ENCODE measurements around the gene ABCC1. TPM values are rescaled to one million over a fixed set of nuclear protein-coding genes. Genes with fewer than 3 reads are reported as not detected.

The ABCC1 gene
- total RNA-seq, 1 experiment from 2014 or later = 56.4 TPM

DNA sequence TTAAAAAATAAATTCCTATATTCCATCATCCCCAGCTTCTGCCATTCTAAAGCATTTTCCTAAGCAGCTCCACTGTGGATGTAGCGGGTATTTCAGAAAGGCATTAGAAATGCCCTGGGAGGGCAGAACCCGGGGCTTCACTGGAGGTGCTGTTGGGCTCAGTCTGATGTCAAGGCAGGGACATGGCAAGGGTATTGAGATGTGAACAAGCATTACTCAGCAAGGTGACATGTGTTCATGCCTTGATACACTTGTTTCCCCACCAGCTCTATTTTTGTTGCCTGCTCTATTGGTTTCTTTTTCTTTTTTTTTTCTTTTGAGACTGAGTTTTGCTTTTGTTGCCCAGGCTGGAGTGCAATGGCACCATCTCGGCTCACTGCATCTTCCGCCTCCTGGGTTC is 35.7 kb downstream of the ABCC1 start:
- no peak overlapping the region for H2AFZ ChIP-seq (ENCODE audit: low read length)
- peaks cover 10% of the 10 kb centered on the region; the same call in 1 of the 2 replicates for H3K79me2 ChIP-seq (ENCODE audit: insufficient read depth, low read length)
- peaks cover 38 to 39% (median 39%) of the 10 kb centered on the region in 3 experiments for H3K36me3 Mint-ChIP-seq (ENCODE audit: insufficient read depth in 1 of 3, low read depth in 3 of 3)
- no peaks in the 10 kb centered on the region for H3K27me3 ChIP-seq (ENCODE audit: insufficient read depth, low read length)
- H3K23ac ChIP-seq (ENCODE audit: insufficient read length, low read depth, low read length) = no peak overlapping the region
- no peak for DNase-seq
- H3T11ph ChIP-seq (ENCODE audit: low read length) = no peak overlapping the region
- no peak overlapping the region for H4K5ac ChIP-seq (ENCODE audit: insufficient read length, low read depth, low read length)
- no peak overlapping the region for H2AK5ac ChIP-seq (ENCODE audit: insufficient read length, low read length)
- no peak overlapping the region for H3K14ac ChIP-seq (ENCODE audit: insufficient read depth, low read length)
- H3K79me1 ChIP-seq (ENCODE audit: insufficient read depth, low read depth, low read length, poor library complexity, severe bottlenecking) = no peaks in the 10 kb centered on the region
- peaks cover 4% of the 10 kb centered on the region for H4K20me1 ChIP-seq (ENCODE audit: control insufficient read depth, insufficient read depth, insufficient read length)
- peaks cover 37 to 38% of the 10 kb centered on the region in 2 experiments for H3K4me1 Mint-ChIP-seq
- no peak overlapping the region for H3K18ac ChIP-seq (ENCODE audit: insufficient read length, low read depth, low read length)
- no peak overlapping the region for H3K9ac ChIP-seq (ENCODE audit: extremely low read depth, insufficient read length, low read length)
- peaks cover 7% of the 10 kb centered on the region; the same call in 1 of the 2 replicates for H3K4me1 ChIP-seq (ENCODE audit: insufficient read depth, low read length)
- no peak overlapping the region for H2BK5ac ChIP-seq (ENCODE audit: insufficient read length, low read length)
- WGBS (ENCODE audit: extremely low coverage, insufficient read length, low lambda C conversion rate) = no CpG with 5 or more reads among the region's 4 CpGs
- TF ChIP-seq, protein P1, sequence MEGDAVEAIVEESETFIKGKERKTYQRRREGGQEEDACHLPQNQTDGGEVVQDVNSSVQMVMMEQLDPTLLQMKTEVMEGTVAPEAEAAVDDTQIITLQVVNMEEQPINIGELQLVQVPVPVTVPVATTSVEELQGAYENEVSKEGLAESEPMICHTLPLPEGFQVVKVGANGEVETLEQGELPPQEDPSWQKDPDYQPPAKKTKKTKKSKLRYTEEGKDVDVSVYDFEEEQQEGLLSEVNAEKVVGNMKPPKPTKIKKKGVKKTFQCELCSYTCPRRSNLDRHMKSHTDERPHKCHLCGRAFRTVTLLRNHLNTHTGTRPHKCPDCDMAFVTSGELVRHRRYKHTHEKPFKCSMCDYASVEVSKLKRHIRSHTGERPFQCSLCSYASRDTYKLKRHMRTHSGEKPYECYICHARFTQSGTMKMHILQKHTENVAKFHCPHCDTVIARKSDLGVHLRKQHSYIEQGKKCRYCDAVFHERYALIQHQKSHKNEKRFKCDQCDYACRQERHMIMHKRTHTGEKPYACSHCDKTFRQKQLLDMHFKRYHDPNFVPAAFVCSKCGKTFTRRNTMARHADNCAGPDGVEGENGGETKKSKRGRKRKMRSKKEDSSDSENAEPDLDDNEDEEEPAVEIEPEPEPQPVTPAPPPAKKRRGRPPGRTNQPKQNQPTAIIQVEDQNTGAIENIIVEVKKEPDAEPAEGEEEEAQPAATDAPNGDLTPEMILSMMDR (conservative IDR thresholded peaks at IDR 0.05) = no peak
- no peak overlapping the region for H2BK15ac ChIP-seq (ENCODE audit: low read depth, low read length)
- H3K23me2 ChIP-seq (ENCODE audit: insufficient read length, low read depth, low read length, poor library complexity, severe bottlenecking) = peaks cover 2% of the 10 kb centered on the region
- no peak overlapping the region for H3K27ac ChIP-seq (ENCODE audit: insufficient read length, low read depth, low read length)
- no peaks in the 10 kb centered on the region for H3K27me3 Mint-ChIP-seq (ENCODE audit: low read depth)
- H3K4me3 Mint-ChIP-seq = no peak overlapping the region
- H3K4ac ChIP-seq (ENCODE audit: low read depth, low read length) = no peak overlapping the region
- H3K56ac ChIP-seq (ENCODE audit: insufficient read length, low read depth, low read length) = no peak overlapping the region
- H3K4me2 ChIP-seq (ENCODE audit: insufficient read depth, insufficient read length, low read length) = no peak overlapping the region
- no peak overlapping the region for H2BK12ac ChIP-seq (ENCODE audit: insufficient read length, low read depth, low read length)
- H4K91ac ChIP-seq (ENCODE audit: insufficient read length, low read depth, low read length) = no peak overlapping the region
- H4K8ac ChIP-seq (replicated peaks; ENCODE audit: insufficient read length, low read depth, low read length) = no peak overlapping the region
- H3K27ac Mint-ChIP-seq = no peak overlapping the region
- no peak overlapping the region for H2BK20ac ChIP-seq (ENCODE audit: low read depth, low read length, poor library complexity, severe bottlenecking)
- no peak overlapping the region for H2BK120ac ChIP-seq (ENCODE audit: low read depth, low read length, poor library complexity, severe bottlenecking)
- H3K9me3 ChIP-seq (ENCODE audit: control insufficient read depth, low read depth, low read length) = peaks cover 20% of the 10 kb centered on the region
- H3K9me3 Mint-ChIP-seq = peaks cover 29 to 32% of the 10 kb centered on the region in 2 experiments
